Measurements from ENCODE around the gene AGO3. TPM values are rescaled to one million over a fixed set of nuclear protein-coding genes. Genes with fewer than 3 reads are reported as not detected.

AGO3 gene
- total RNA-seq, 1 donor from 2014 or later = 27.0 TPM

DNA sequence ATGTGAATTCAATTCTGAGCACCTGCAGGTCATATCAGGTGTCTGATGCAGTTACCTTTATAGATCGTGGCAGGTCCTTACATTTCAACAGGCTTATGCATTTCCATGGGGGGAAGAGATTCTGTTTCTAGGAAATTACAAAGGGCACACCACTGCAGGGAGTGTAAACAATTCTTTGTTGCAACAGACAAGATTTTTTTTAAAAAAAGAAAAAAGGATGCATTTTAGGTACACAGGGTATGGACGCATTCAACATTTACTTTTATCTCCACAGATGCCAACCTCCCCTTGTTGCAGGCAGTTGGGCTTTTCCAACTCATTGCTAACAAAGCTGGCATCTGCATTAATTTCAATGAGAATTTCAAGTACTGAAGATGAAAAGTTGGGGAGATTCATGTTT lies 139.4 kb downstream of the AGO3 start:
- Mint-ChIP-seq H3K27ac (ENCODE audit: unreplicated experiment) (no peak overlapping the region), H3K27me3 (ENCODE audit: low read depth, unreplicated experiment) (no peaks in the 10 kb centered on the region), H3K4me1 (ENCODE audit: low read depth, unreplicated experiment) (no peaks in the 10 kb centered on the region), H3K36me3 (ENCODE audit: low read depth, unreplicated experiment) (no peaks in the 10 kb centered on the region), H3K9me3 (ENCODE audit: unreplicated experiment) (no peaks in the 10 kb centered on the region), H3K4me3 (ENCODE audit: unreplicated experiment) (no peak overlapping the region)
- Histone ChIP-seq H3K4me3 (ENCODE audit: insufficient read depth, low read depth, low read length) (no peak overlapping the region), H3K9ac (ENCODE audit: low read length) (no peak overlapping the region), H3K9me3 (ENCODE audit: insufficient read depth, low read depth, low read length) (no peaks in the 10 kb centered on the region), H3K27me3 (ENCODE audit: insufficient read depth, low read length) (no peaks in the 10 kb centered on the region), H4K20me1 (ENCODE audit: insufficient read depth, low read length) (no peaks in the 10 kb centered on the region), H3K79me2 (ENCODE audit: insufficient read depth, low read length) (no peaks in the 10 kb centered on the region), H3K36me3 (ENCODE audit: insufficient read depth, low read length) (no peaks in the 10 kb centered on the region), H3K4me1 (ENCODE audit: insufficient read depth, low read length) (no peaks in the 10 kb centered on the region), H3K4me2 (ENCODE audit: low read length) (no peak overlapping the region), H3K27ac (ENCODE audit: low read depth, low read length) (no peak overlapping the region), H2AFZ (ENCODE audit: low read depth, low read length) (no peak overlapping the region)
- DNase-seq (ENCODE audit: low read depth) = no peak
- no peak for TF ChIP-seq EZH2 (IDR thresholded peaks at IDR 0.05; ENCODE audit: insufficient read depth, low read length)
- TF ChIP-seq, protein P1, sequence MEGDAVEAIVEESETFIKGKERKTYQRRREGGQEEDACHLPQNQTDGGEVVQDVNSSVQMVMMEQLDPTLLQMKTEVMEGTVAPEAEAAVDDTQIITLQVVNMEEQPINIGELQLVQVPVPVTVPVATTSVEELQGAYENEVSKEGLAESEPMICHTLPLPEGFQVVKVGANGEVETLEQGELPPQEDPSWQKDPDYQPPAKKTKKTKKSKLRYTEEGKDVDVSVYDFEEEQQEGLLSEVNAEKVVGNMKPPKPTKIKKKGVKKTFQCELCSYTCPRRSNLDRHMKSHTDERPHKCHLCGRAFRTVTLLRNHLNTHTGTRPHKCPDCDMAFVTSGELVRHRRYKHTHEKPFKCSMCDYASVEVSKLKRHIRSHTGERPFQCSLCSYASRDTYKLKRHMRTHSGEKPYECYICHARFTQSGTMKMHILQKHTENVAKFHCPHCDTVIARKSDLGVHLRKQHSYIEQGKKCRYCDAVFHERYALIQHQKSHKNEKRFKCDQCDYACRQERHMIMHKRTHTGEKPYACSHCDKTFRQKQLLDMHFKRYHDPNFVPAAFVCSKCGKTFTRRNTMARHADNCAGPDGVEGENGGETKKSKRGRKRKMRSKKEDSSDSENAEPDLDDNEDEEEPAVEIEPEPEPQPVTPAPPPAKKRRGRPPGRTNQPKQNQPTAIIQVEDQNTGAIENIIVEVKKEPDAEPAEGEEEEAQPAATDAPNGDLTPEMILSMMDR (IDR thresholded peaks at IDR 0.05; ENCODE audit: insufficient read depth, low read depth, low read length) = no peak
- no peak for FAIRE-seq

DNA sequence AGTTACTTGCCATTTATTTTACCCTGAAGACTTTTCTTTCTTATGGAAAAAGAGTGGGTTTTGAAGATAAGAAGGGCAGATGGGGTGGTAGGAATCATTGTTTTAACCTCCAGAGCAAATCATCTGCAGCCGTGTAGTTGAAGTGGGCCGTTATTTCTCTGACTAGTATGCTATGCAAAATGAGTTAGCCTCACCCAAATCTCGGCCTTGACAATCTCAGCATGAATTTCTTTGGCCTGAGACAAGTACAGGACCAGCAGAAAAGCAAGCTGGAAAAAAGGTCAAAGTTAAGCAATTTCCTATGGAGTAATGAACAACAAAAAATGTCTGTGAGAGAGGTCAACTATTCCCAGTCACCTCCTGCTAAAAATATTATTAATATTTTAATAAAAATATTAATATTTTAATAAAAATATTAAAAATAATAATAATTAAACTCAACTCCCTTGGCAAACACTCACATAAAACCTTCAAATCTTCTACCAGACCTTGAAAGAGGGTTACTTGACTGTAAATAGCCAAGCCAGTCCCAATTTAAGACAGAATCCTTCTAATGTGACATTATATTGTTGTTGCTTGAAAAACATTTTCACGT lies 146.2 kb downstream of the AGO3 start:
- Mint-ChIP-seq H3K36me3 (ENCODE audit: low read depth, unreplicated experiment) (no peaks in the 10 kb centered on the region), H3K27ac (ENCODE audit: unreplicated experiment) (no peak overlapping the region), H3K27me3 (ENCODE audit: low read depth, unreplicated experiment) (no peaks in the 10 kb centered on the region), H3K9me3 (ENCODE audit: unreplicated experiment) (no peaks in the 10 kb centered on the region), H3K4me3 (ENCODE audit: unreplicated experiment) (no peak overlapping the region), H3K4me1 (ENCODE audit: low read depth, unreplicated experiment) (peaks cover 2% of the 10 kb centered on the region)
- Histone ChIP-seq H3K9me3 (ENCODE audit: insufficient read depth, low read depth, low read length) (no peaks in the 10 kb centered on the region), H3K36me3 (ENCODE audit: insufficient read depth, low read length) (no peaks in the 10 kb centered on the region), H3K4me1 (ENCODE audit: insufficient read depth, low read length) (no peaks in the 10 kb centered on the region), H3K4me3 (ENCODE audit: insufficient read depth, low read depth, low read length) (no peak overlapping the region), H3K79me2 (ENCODE audit: insufficient read depth, low read length) (no peaks in the 10 kb centered on the region), H4K20me1 (ENCODE audit: insufficient read depth, low read length) (no peaks in the 10 kb centered on the region), H3K27ac (ENCODE audit: low read depth, low read length) (no peak overlapping the region), H3K27me3 (ENCODE audit: insufficient read depth, low read length) (no peaks in the 10 kb centered on the region), H3K9ac (ENCODE audit: low read length) (no peak overlapping the region), H3K4me2 (ENCODE audit: low read length) (no peak overlapping the region), H2AFZ (ENCODE audit: low read depth, low read length) (no peak overlapping the region)
- no peak for DNase-seq (ENCODE audit: low read depth)
- TF ChIP-seq, protein P1 (IDR thresholded peaks at IDR 0.05; ENCODE audit: insufficient read depth, low read depth, low read length) = no peak
- TF ChIP-seq EZH2 (IDR thresholded peaks at IDR 0.05; ENCODE audit: insufficient read depth, low read length) = no peak
- FAIRE-seq = no peak

DNA sequence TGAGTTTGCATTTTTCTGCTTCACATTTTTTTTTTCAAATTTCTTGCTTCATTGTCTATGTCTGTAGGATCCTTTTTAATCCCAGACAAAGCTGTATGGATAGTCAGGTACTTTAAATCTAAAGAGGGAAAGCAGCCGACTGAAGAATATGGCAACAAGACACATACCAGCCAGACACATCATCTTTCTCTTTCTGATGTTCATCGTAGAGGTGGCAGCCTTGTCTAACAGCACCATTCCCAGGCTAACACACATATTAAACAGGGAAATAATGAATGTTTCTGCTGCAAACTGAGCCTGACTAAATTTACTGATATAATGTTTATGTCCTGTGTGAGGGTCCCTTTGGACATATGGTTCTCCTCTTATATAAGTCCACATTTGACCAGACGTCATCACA lies 149.3 kb downstream of the AGO3 start:
- H3K4me3 ChIP-seq (ENCODE audit: insufficient read depth, low read depth, low read length) = no peak overlapping the region
- peaks cover 7% of the 10 kb centered on the region for H3K4me1 ChIP-seq (ENCODE audit: insufficient read depth, low read length)
- TF ChIP-seq, protein P1 (IDR thresholded peaks at IDR 0.05; ENCODE audit: insufficient read depth, low read depth, low read length) = no peak
- no peak for TF ChIP-seq EZH2 (IDR thresholded peaks at IDR 0.05; ENCODE audit: insufficient read depth, low read length)
- Mint-ChIP-seq H3K27ac (ENCODE audit: unreplicated experiment) (no peak overlapping the region), H3K9me3 (ENCODE audit: unreplicated experiment) (no peaks in the 10 kb centered on the region), H3K4me1 (ENCODE audit: low read depth, unreplicated experiment) (peaks cover 2% of the 10 kb centered on the region), H3K27me3 (ENCODE audit: low read depth, unreplicated experiment) (no peaks in the 10 kb centered on the region), H3K36me3 (ENCODE audit: low read depth, unreplicated experiment) (no peaks in the 10 kb centered on the region), H3K4me3 (ENCODE audit: unreplicated experiment) (no peak overlapping the region)
- DNase-seq (ENCODE audit: low read depth) (no peak), FAIRE-seq (no peak)
- H3K36me3 ChIP-seq (ENCODE audit: insufficient read depth, low read length) = no peaks in the 10 kb centered on the region
- H3K79me2 ChIP-seq (ENCODE audit: insufficient read depth, low read length) = no peaks in the 10 kb centered on the region
- H3K4me2 ChIP-seq (ENCODE audit: low read length) = no peak overlapping the region
- no peak overlapping the region for H3K27ac ChIP-seq (ENCODE audit: low read depth, low read length)
- no peak overlapping the region for H2AFZ ChIP-seq (ENCODE audit: low read depth, low read length)
- no peaks in the 10 kb centered on the region for H4K20me1 ChIP-seq (ENCODE audit: insufficient read depth, low read length)
- no peak overlapping the region for H3K9ac ChIP-seq (ENCODE audit: low read length)
- no peaks in the 10 kb centered on the region for H3K27me3 ChIP-seq (ENCODE audit: insufficient read depth, low read length)
- H3K9me3 ChIP-seq (ENCODE audit: insufficient read depth, low read depth, low read length) = no peaks in the 10 kb centered on the region

Measured in astrocyte (in vitro differentiated cells and primary cell).